HG02571 (cell line): Measurements from ENCODE around the gene COL18A1.
"Not testable (repeated sequence)": the region's sequence is repeated elsewhere in the genome, so short reads cannot be mapped to it uniquely, and the experiment has no call there.

Source experiments
- ATAC-seq: cut with Tn5 transposase; IDR thresholded peaks from one replicate; pipeline ENCODE4 v1.9.1; 2021; ENCODE audit warnings: mild to moderate bottlenecking, moderate library complexity; ENCODE audit not compliant: unreplicated experiment

Gene COL18A1

DNA sequence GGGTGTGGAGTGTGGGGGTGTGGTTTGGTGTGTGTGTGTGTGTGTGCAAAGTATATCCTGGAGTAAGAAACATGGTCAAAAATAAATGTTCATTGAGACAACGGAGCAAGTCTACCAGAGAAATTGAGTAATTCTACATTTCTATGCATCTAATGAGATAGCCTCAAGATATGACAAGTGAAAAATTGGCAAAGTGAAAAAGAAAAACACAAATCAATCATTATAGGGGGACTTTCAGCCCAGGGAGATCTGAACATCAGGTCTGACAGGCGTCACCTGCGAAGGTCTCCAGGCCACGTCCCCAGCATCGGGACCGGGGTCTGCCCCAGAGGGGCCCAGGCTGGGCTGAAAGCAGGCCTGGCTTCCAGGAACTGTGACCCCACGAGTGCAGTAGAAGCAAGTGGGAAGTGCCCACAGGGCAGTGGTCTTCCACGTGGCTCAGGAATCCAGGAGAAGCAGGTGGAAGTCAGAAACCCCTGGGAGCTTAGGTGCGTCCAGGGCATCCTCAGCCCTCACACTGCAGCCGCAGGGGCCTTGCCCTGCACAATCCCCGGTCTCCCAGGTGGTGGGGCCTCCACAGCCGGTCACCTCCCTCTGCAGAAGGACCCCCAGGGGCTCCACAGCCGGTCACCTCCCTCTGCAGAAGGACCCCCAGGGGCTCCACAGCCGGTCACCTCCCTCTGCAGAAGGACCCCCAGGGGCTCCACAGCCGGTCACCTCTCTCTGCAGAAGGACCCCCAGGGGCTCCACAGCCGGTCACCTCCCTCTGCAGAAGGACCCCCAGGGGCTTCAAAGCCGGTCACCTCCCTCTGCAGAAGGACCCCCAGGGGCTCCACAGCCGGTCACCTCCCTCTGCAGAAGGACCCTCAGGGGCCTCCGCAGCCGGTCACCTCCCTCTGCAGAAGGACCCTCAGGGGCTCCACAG is 96.4 kb downstream of the COL18A1 start:
- not testable (repeated sequence) for ATAC-seq

DNA sequence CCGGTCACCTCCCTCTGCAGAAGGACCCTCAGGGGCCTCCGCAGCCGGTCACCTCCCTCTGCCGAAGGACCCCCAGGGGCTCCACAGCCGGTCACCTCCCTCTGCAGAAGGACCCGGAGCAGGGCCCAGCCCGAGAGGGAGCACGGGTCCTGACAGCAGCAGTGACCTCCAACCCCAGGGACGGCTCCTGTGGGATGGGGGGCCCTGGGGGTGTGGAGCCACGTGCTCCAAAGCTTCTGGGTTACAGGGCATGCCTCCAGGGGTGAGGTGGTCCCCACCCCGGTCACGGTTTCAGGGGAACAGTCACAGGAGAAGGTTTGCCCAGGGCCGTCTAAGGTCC is 97.0 kb downstream of the COL18A1 start:
- ATAC-seq: no peak

DNA sequence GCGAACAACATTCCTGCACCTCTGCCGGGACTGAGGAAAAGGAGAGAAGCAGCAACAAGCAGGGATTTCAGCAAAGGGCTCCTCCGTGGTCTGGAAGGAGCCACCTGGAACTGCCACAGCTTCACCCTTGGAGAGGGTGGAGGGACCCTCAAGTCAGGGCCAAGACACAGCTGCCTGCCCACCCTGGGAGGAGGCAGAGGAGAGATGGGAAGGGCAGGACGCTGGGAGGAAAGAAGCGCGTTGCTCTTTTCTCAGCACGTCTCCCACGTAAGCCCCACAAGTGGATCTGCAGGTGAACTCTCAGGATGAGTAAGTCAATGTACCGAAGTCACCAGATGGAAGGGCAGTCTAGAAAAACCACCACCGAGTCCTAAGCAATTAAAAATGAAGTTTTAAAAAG is 97.6 kb downstream of the COL18A1 start:
- ATAC-seq: no peak

DNA sequence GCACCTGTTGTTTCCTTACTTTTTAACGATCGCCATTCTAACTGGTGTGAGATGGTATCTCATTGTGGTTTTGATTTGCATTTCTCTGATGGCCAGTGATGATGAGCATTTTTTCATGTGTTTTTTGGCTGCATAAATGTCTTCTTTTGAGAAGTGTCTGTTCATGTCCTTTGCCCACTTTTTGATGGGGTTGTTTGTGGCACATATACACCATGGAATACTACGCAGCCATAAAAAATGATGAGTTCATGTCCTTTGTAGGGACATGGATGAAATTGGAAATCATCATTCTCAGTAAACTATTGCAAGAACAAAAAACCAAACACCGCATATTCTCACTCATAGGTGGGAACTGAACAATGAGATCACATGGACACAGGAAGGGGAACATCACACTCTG is 98.3 kb downstream of the COL18A1 start:
- not testable (repeated sequence) for ATAC-seq

DNA sequence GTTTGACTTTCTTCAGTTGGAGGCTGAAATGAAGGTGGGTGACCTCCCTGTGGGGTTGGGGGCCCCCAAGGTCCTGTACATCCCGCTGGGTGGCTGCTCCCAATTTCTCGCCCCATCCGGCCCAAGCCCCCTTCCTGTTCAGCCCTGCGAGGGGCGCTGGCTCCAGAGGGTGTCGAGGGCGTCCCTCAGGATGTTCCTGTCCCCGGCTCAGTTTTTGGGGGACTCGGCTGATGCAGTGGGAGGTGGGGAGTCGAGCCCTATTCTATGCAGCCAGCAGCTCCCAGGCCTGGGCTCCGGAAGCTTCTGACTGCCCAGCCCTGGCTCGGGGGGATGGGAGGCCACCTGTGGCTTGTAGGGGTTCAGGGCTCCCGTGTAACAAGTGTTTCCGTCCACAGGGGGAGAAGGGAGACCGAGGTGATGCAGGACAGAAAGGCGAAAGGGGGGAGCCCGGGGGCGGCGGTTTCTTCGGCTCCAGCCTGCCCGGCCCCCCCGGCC is 99.1 kb downstream of the COL18A1 start:
- no peak for ATAC-seq

DNA sequence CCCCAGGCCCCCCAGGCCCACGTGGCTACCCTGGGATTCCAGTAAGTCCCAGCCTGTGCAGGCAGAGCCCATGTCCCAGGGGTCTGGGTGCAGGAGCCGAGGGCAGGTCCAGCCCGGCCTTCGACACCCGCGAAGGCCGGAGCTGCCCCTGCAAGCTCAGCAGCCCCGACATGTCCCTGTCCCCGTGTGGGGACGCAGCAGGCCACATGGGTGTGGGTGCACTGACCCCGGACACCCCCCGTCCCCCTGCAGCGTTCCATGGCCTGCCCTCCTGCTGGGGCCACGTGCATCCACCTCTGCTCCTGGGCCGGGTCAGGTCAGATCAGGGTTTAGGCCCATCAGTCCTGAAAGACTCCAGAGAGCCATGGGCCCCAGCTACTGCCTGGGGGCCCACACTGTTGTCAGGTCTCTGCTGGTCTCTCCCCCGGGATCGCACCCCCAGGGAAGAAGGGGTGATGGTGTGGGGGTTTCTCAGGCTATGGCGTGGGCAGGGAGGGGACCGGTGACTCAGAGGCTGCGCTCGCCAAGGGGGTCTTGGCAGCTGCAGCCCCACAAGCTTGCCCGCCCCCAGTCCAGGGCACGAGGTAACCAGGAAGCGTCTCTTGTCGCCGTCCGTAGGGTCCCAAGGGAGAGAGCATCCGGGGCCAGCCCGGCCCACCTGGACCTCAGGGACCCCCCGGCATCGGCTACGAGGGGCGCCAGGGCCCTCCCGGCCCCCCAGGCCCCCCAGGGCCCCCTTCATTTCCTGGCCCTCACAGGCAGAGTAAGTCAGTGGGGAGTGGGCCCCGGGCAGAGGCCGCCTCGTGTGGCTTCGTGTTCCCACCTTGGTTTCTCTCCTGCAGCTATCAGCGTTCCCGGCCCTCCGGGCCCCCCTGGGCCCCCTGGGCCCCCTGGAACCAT is 99.8 kb downstream of the COL18A1 start:
- ATAC-seq: no peak

DNA sequence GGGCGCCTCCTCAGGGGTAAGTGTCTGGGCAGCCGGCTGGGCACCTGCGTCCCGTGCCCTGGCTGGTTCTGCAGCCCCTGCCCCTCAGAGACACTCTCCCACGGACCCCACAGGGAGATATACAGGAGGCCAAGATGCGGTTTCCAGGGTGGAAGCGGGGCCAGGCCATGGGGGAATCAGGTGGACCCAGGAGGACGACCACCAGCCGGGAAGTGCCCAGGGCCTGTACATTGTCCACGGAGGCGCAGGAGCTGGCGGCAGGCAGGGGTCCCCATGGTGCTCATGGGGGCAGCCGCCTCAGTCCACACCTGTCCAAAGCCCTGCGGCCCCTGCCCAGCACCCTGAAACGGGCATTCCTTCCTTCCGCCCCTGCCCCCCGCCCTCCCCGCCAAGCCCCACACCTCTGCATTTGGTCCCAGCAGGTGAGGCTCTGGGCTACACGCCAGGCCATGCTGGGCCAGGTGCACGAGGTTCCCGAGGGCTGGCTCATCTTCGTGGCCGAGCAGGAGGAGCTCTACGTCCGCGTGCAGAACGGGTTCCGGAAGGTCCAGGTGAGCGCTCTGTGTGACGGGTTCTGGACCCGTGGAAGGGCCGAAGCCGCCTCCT is 100.6 kb downstream of the COL18A1 start:
- ATAC-seq: no peak

DNA sequence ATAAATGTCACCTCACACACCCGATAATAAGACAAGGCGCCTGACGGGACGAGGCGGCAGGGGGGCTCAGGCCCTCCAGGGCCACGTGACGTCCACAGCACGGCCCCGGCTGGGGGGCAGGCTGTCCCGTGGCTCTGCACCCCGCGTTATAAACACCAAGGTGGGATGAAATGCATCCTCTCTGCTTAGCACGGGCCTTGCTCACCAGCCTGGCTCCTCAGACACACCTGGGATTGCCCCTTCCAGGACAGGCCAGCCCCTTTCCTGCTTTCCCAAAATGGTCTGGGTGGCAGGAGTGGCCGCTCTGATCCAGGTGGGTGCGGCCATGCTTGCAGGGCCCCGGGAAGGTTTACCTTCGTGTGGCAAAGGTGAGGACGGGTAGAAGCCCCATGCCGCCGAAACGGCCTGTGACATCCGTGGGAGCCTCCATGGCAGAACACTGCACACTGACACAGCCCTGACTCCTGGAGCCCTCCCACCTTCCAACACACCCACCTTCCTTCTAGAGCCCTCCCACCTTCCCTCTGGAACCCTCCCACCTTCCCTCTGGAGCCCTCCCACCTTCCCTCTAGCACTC is 101.4 kb downstream of the COL18A1 start:
- no peak for ATAC-seq

DNA sequence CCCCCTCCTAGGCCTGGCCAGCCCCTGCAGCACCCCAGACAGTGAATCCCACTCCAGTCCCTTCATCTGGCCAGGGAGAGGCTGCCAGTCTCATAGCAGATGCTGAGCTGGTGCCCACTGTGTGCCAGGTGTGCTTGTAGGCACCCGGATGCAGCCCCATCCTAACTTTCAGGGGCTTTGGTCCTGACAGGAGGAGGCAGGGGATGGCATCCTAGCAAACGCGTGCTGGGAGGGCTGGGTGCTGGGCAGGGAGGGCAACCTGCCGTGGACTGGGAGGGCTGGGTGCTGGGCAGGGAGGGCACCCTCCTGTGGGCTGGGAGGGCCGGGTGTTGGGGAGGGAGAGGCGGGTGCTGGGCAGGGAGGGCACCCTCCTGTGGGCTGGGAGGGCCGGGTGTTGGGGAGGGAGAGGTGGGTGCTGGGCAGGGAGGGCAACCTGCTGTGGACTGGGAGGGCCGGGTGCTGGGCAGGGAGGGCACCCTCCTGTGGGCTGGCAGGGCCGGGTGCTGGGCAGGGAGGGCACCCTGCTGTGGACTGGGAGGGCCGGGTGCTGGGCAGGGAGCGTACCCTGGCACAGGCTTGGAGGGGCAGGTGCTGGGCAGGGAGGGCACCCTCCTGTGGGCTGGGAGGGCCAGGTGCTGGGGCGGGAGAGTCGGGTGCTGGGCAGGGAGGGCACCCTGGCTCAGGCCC is 102.0 kb downstream of the COL18A1 start:
- ATAC-seq: no peak

DNA sequence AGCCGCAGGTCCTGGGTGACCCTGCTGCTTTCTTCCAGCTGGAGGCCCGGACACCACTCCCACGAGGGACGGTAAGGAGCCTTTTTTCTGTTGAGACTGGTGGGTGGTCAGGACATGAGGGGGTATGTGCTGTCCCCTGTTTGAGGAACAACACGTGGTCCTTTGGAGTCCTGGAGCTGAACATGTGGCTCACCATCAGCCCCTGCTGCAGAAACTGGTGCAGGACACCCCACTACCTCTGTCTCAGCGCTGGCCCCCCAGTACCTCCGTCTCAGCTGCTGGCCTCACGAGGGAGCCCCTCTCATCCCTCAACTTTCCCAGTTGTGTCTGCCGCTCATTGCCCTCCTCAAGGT is 102.5 kb downstream of the COL18A1 start:
- no peak for ATAC-seq

DNA sequence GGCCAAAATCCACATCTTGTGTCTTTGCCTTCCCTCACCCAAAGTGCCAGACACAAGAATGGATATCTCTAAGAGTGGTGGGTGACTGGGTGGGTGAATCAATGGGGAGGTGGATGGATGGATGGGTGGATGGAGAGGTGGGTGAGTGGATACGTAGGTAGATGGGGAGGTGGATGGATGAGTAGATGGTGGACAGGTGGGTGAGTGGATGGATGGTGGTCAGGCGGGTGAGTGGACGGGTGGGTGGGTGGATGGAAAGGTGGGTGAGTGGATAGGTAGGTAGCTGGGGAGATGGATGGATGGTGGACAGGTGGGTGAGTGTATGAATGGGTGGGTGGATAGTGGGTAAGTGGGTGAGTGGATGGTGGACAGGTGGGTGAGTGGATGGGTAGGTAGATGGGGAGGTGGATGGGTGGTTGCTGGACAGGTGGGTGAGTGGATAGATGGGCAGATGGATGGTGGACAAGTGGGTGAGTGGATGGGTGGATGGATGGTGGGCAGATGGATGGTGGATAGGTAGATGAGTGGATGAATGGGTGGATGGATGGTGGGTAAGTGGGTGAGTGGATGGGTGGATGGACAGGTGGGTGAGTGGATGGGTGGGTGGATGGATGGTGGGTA is 103.0 kb downstream of the COL18A1 start:
- ATAC-seq: no peak

DNA sequence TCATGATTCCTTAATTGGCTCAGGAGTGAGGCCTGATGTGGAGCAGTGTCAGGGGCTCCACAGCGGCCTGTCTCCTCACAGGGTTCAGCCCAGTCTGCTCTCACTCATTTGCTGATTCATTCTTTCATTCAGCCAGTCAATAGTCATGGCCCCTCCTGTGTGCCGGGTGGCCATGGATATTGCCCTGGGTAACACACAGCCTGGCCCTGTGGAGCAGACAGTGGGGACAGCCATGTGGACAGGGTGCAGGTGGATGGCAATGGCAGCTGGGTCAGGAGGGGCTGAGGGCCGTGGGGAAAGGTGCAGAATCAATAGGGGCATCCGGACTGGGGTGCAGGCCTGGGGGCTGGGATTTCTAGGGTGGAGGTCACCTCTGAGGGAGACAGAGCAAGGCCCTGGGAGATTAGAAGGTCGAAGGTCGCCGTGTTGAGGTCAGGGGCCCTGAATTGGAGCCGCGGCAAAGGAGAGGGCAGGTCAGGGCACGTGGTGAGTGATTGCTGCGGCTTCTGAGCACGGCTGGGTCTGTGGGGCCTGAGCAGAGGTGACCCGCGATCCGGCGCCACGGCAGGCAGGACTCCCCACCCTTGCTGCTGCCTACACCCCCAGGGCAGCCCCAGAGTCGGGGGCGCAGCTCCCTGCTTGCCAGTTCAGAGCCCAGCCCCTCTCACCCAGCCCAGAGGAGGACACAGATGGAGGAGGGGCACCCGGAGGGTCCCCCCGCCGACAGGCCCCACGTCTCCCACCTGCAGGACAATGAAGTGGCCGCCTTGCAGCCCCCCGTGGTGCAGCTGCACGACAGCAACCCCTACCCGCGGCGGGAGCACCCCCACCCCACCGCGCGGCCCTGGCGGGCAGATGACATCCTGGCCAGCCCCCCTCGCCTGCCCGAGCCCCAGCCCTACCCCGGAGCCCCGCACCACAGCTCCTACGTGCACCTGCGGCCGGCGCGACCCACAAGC is 103.9 kb downstream of the COL18A1 start:
- no peak for ATAC-seq

DNA sequence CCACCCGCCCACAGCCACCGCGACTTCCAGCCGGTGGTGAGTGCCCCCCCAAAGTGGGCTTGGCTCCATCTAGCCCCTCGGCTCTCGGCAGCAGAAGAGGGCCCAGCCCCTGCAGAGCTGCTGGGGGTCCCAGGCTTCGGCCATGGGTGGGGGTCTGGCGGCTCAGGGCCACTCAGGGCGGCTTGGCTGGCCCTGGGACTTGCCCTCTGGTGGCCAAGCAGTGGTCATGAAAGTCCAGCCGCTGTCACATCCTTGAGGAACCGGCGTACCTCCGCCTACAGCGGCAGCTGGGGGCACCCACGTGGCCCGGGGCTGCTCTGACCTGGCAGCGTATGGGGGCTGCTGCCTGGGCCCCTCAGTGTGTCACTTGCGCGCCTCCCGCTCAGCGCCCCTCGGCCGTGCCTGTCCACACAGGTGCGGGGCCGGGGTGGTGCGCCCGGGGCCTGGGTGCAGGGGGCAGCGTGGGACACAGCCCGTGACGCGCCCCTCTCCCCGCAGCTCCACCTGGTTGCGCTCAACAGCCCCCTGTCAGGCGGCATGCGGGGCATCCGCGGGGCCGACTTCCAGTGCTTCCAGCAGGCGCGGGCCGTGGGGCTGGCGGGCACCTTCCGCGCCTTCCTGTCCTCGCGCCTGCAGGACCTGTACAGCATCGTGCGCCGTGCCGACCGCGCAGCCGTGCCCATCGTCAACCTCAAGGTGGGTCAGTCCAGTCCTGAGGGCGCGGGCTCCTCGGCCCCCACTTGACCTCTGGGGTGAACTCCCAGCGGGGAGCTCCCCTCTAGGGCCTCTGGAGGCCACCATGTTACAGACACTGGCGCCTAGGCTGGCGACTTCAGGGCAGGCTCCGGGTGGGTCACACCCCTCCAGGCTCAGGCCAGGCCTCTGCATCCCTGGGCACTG is 104.9 kb downstream of the COL18A1 start:
- ATAC-seq: no peak

DNA sequence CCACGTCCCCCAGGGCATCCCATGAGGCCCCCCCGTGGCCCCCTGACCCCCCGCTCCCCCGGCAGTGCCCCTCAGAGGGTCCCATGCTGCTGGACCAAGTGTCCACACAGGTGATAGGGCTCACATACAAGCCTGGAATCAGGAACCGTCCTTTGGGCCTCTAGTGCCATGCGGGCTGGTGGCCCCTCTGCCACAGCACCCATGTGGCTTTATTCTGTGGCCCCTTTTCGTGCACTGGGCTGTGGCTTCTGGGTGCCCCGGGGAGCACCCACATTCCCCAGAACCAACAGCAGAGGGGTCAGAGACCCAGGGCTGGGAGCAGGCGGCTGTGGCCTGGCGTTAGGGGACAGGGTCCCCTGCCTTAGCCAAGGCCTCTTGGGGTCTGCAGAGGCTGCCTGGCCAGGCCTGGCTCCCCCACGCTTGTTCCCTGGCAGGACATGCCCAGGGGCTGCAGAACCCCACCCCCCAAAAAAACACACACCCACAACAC is 105.5 kb downstream of the COL18A1 start:
- ATAC-seq: no peak

DNA sequence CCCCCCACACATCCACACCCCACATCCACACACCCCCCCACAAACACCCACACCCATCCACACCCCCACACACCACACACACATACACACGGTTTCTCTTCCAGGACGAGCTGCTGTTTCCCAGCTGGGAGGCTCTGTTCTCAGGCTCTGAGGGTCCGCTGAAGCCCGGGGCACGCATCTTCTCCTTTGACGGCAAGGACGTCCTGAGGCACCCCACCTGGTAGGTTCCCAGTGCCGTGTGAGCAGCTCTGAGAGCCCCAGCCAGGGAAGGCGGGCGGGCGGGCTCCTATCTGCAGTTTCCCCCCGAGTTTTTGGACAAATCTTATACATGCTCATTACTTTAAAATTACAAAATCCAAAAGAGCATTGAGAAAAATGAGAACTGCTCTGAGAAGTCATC is 106.0 kb downstream of the COL18A1 start:
- no peak for ATAC-seq

DNA sequence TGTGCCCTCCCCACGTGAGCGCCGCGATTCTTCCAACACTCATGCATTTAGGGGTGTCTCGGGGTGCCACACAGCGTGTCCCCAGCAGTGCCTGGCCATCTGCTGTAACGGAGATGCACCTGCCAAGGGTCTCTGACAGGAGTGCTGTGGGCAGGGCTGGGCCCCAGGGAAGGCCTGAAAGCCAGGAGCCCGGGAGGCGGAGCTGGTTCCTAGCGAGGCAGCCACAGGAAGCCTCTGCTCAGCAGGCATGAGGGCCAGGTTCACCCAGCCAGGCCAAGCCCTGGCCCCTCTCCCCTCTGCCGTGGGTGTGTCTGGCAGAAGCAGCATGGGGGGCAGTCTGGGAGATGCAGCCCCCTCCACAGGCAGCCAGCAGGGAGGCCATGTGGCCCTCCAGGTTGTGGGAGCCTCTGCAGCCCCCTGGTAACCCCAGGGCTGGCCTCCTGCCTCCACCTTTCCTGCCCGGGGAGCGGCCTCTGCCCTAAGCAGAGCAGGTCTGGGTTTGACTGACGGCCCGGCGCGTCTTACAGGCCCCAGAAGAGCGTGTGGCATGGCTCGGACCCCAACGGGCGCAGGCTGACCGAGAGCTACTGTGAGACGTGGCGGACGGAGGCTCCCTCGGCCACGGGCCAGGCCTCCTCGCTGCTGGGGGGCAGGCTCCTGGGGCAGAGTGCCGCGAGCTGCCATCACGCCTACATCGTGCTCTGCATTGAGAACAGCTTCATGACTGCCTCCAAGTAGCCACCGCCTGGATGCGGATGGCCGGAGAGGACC is 106.9 kb downstream of the COL18A1 start:
- no peak for ATAC-seq

DNA sequence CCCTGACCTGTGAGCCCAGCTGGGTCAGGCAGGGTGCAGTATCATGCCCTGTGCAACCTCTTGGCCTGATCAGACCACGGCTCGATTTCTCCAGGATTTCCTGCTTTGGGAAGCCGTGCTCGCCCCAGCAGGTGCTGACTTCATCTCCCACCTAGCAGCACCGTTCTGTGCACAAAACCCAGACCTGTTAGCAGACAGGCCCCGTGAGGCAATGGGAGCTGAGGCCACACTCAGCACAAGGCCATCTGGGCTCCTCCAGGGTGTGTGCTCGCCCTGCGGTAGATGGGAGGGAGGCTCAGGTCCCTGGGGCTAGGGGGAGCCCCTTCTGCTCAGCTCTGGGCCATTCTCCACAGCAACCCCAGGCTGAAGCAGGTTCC is 107.6 kb downstream of the COL18A1 start:
- no peak for ATAC-seq
